Measurements from ENCODE around the gene POLA1.

- TF ChIP-seq RARB (CRISPR knock-in tag; IDR thresholded peaks at IDR 0.05), result no peak
- TF ChIP-seq TSHZ2 (CRISPR knock-in tag; IDR thresholded peaks at IDR 0.05), result no peak
- TF ChIP-seq ZFP3 (CRISPR knock-in tag; IDR thresholded peaks at IDR 0.05), result no peak
- TF ChIP-seq ZFP30 (CRISPR knock-in tag; IDR thresholded peaks at IDR 0.05), result no peak
- no peak for TF ChIP-seq CSRNP3 (CRISPR knock-in tag; IDR thresholded peaks at IDR 0.05)
- no peak for TF ChIP-seq ESRRG (CRISPR knock-in tag; IDR thresholded peaks at IDR 0.05)
- no peak for TF ChIP-seq ZNF70 (CRISPR knock-in tag; IDR thresholded peaks at IDR 0.05)
- TF ChIP-seq PATZ1 (CRISPR knock-in tag; IDR thresholded peaks at IDR 0.05; ENCODE audit: borderline replicate concordance), result no peak
- no peak for TF ChIP-seq ZNF8 (CRISPR knock-in tag; IDR thresholded peaks at IDR 0.05)
Observed at GRCh38 chrX:25016938-25017598, 323.4 kb downstream of the POLA1 start.
